HAP-1 (cell line): Measurements from ENCODE around the gene ACMSD.
"Not testable (repeated sequence)": the region's sequence is repeated elsewhere in the genome, so short reads cannot be mapped to it uniquely, and the experiment has no call there.

ENCODE experiments used
- DNase-seq, 2 experiments: peaks; one replicate each; pipeline ENCODE4 v3.0.0-alpha.2; 2016 to 2020; ENCODE audit warnings: low spot score in 2 of 2
- H3K27me3 ChIP-seq: fragments of 250-450 bp; sonication (Bioruptor Pico); 2 replicates; pipeline ENCODE4 v1.5.1; 2020; ENCODE audit warnings: low read depth, mild to moderate bottlenecking, moderate library complexity
- H3K36me3 ChIP-seq: fragments of 250-450 bp; sonication (Bioruptor Pico); replicated peaks from 2 replicates; pipeline ENCODE4 v1.5.1; 2020; ENCODE audit warnings: mild to moderate bottlenecking
- H3K4me1 ChIP-seq: fragments of 250-450 bp; sonication (Bioruptor Pico); 2 replicates; pipeline ENCODE4 v1.5.1; 2020; ENCODE audit warnings: mild to moderate bottlenecking
- H3K4me3 ChIP-seq: fragments of 250-450 bp; sonication (Bioruptor Pico); 2 replicates; pipeline ENCODE4 v1.5.1; 2020; ENCODE audit warnings: mild to moderate bottlenecking, moderate library complexity
- H3K9me3 ChIP-seq: fragments of 250-450 bp; sonication (Bioruptor Pico); 2 replicates; pipeline ENCODE4 v1.5.1; 2020; ENCODE audit warnings: mild to moderate bottlenecking, moderate library complexity
- in situ Hi-C: fragments of 300-500 bp; cut with MboI; formaldehyde crosslinking; loops from 3 replicates; pipeline ENCODE4 v1.14.3; 2020; ENCODE audit warnings: low sequenced_read_pairs, inconsistent platforms, mixed read lengths

The ACMSD gene

GRCh38 chr2:134835471-134835870 lies 2.9 kb upstream of the ACMSD start:
- DNase-seq = no peak
- Histone ChIP-seq H3K4me3 (no peak overlapping the region), H3K4me1 (no peaks in the 10 kb centered on the region), H3K27me3 (no peaks in the 10 kb centered on the region), H3K9me3 (no peaks in the 10 kb centered on the region), H3K36me3 (no peaks in the 10 kb centered on the region)
- in situ Hi-C loops = no loop called here

GRCh38 chr2:134836986-134837385 lies 1.4 kb upstream of the ACMSD start:
- in situ Hi-C loops = no loop called here
- H3K4me3 ChIP-seq = no peak overlapping the region
- no peak for DNase-seq
- H3K9me3 ChIP-seq = no peaks in the 10 kb centered on the region
- H3K36me3 ChIP-seq = no peaks in the 10 kb centered on the region
- no peaks in the 10 kb centered on the region for H3K27me3 ChIP-seq
- no peaks in the 10 kb centered on the region for H3K4me1 ChIP-seq

DNA sequence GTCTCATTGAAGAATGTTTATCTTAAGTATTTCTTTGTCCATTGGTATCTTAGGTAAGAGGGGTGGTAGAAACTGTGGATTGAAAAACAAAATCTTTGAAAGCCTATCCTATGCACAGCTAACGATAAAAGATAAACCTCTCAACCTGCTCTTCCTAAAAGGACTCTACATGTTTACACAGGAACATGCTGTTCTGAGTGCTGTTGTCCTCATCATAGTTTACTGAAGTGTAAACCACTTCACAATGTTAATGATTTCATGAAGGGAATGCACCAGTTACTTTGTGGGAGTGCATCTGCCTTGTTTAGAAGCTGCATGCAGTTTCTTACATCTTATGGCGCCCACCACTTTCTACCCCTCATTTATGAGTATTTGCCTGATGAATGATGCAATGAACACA lies 1.2 kb downstream of the ACMSD start:
- H3K4me3 ChIP-seq = no peak overlapping the region
- H3K27me3 ChIP-seq = no peaks in the 10 kb centered on the region
- no peaks in the 10 kb centered on the region for H3K4me1 ChIP-seq
- in situ Hi-C loops = no loop called here
- DNase-seq = no peak
- no peaks in the 10 kb centered on the region for H3K36me3 ChIP-seq
- H3K9me3 ChIP-seq = no peaks in the 10 kb centered on the region

DNA sequence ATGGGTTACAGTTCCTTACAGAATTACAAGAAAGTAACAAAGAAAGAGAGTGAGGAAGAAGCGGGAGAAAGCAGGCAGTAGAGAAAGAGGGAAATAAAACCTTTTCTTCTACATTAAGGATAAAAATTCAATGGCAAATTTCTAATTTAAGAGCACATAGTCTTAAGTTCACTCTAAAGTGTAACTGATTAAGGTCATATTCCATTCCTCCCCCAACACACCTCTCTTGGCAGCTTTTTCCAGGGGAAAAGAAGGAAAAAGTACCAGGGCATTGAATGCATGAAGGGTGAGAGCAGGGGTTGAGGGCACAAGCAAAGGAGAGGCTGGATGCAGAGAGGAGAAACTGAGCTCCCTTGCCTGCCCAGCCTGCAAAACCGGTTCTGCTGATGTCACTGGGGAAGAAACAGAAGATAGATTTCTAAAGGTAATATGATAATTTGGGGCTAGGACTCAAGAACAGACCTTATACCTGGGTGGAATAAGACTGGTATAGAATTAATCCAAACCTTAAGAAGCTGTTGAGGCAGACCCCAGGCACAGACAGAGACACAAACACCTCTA lies 4.6 kb downstream of the ACMSD start:
- no peaks in the 10 kb centered on the region for H3K4me1 ChIP-seq
- in situ Hi-C loops = no loop called here
- H3K9me3 ChIP-seq = no peaks in the 10 kb centered on the region
- H3K36me3 ChIP-seq = no peaks in the 10 kb centered on the region
- no peaks in the 10 kb centered on the region for H3K27me3 ChIP-seq
- no peak for DNase-seq
- H3K4me3 ChIP-seq = no peak overlapping the region

- no peaks in the 10 kb centered on the region for H3K9me3 ChIP-seq
- no peaks in the 10 kb centered on the region for H3K4me1 ChIP-seq
- H3K27me3 ChIP-seq = no peaks in the 10 kb centered on the region
- DNase-seq = no peak
- no peak overlapping the region for H3K4me3 ChIP-seq
- in situ Hi-C loops = no loop called here
- no peaks in the 10 kb centered on the region for H3K36me3 ChIP-seq
These were observed 5.6 kb downstream of the ACMSD start for GRCh38 chr2:134843968-134844367.

- Histone ChIP-seq H3K36me3 (no peaks in the 10 kb centered on the region), H3K4me3 (no peak overlapping the region), H3K9me3 (no peaks in the 10 kb centered on the region), H3K4me1 (no peaks in the 10 kb centered on the region), H3K27me3 (no peaks in the 10 kb centered on the region)
- in situ Hi-C loops = no loop called here
- no peak for DNase-seq
These were observed 6.6 kb downstream of the ACMSD start for GRCh38 chr2:134845028-134845427.

- no peak overlapping the region for H3K4me3 ChIP-seq
- no peaks in the 10 kb centered on the region for H3K27me3 ChIP-seq
- no peaks in the 10 kb centered on the region for H3K9me3 ChIP-seq
- no peaks in the 10 kb centered on the region for H3K4me1 ChIP-seq
- H3K36me3 ChIP-seq = no peaks in the 10 kb centered on the region
- DNase-seq = no peak
- in situ Hi-C loops = no loop called here
These were observed 7.3 kb downstream of the ACMSD start for GRCh38 chr2:134845719-134846118.

DNA sequence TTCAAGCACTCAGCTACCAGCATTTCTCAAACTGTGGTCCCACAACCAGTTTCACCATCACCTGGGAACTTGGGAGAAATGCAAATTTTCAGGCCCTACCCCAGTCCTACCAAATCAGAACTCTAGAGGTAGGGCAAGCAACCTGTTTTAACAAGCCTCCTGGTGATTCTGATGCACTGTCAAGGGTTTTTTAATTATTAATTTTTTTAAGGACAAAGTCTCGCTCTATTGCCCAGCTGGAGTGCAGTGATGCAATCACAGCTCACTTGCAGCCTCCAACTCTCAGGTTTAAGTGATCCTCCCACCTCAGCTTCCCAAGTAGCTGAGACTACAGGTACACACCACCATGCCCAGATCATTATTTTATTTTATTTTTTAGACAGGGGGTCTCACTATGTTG lies 7.8 kb downstream of the ACMSD start:
- in situ Hi-C loops = no loop called here
- Histone ChIP-seq H3K9me3 (no peaks in the 10 kb centered on the region), H3K36me3 (no peaks in the 10 kb centered on the region), H3K4me3 (no peak overlapping the region), H3K27me3 (no peaks in the 10 kb centered on the region), H3K4me1 (no peaks in the 10 kb centered on the region)
- DNase-seq = no peak

DNA sequence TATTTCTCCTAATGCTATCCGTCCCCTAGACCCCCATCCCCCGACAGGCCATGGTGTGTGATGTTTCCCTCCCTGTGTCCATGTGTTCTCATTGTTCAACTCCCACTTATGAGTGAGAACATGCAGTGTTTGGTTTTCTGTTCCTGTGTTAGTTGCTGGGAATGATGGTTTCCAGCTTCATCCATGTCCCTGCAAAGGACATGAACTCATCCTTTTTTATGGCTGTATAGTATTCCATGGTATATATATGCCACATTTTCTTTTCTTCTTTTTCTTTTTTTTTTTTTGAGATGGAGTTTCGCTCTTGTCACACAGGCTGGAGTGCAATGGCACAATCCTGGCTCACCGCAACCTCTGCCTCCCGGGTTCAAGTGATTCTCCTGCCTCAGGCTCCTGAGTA lies 9.2 kb downstream of the ACMSD start:
- DNase-seq, H3K27me3 ChIP-seq, H3K4me3 ChIP-seq, H3K36me3 ChIP-seq, in situ Hi-C loops, H3K9me3 ChIP-seq, H3K4me1 ChIP-seq: not testable (repeated sequence)

DNA sequence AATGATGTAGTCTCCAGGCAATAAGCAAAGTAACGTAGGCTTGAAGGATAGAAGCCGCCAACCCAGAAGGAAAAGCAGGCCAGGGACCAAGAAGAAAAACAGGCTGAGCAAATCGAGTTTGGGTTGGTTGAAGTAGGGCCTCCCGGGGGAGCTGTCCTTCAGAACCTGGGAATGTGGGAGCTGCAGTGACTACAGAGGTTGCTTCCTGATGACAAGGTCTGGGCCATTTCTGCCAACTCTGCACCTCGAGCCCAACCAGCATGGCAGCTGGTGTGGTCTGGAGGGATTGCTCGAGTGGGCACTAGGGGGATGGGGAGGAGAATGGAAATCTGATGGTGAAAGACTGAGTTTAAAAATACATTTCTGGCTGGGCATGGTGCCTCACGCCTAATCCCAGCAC lies 14.1 kb downstream of the ACMSD start:
- DNase-seq = no peak
- Histone ChIP-seq H3K4me1 (no peaks in the 10 kb centered on the region), H3K36me3 (no peaks in the 10 kb centered on the region), H3K27me3 (no peaks in the 10 kb centered on the region), H3K4me3 (no peak overlapping the region), H3K9me3 (no peaks in the 10 kb centered on the region)
- in situ Hi-C loops = no loop called here

DNA sequence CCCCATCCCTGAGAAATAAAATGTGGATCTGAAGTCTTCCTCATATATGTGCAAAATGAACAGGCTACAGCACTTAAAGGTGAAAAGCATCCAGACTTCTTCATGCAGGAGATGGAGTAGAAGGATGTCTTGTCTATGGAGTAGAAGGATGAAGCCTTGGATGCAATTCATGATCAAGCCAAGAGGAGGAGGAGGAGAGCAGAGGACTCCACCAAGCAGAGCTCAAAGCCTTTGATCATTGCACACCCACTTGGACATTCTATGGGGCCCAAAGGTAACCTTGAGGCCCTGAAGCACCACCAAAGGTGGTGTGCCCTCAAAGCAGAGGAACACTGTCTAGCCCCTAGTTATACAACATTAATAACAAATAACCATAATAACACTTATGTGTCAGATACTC lies 17.3 kb downstream of the ACMSD start:
- no peak for DNase-seq
- no peaks in the 10 kb centered on the region for H3K36me3 ChIP-seq
- no peak overlapping the region for H3K4me3 ChIP-seq
- 0 out of 2 replicates have a peak, but pooled peaks cover 4% of the 10 kb centered on the region for H3K27me3 ChIP-seq
- no peaks in the 10 kb centered on the region for H3K9me3 ChIP-seq
- in situ Hi-C loops = no loop called here
- no peaks in the 10 kb centered on the region for H3K4me1 ChIP-seq

- H3K9me3 ChIP-seq = no peaks in the 10 kb centered on the region
- H3K36me3 ChIP-seq = no peaks in the 10 kb centered on the region
- H3K4me1 ChIP-seq = no peaks in the 10 kb centered on the region
- DNase-seq = no peak
- in situ Hi-C loops = no loop called here
- no peak overlapping the region for H3K4me3 ChIP-seq
- 0 out of 2 replicates have a peak, but pooled peaks cover 4% of the 10 kb centered on the region for H3K27me3 ChIP-seq
These were observed 19.8 kb downstream of the ACMSD start for GRCh38 chr2:134858245-134858644.

DNA sequence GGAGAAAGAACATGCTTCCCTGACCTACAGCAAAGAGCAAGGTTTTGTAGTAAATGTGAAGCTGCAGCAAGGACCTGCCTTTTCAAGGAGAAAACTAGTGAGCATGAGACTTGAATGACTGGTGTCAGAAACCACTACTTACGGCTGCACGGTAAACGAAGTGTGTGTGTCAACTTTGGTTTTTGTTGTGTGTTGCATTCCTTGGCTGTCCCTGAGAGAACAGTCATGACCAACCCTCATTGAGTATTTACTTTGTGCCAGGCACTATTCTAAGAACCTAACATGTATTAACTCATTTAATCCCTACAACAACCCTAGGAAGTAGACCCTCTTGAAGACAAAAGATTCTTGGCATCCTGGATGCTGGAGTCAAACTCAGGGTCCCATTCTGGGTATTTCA lies 22.8 kb downstream of the ACMSD start:
- no peak overlapping the region for H3K4me3 ChIP-seq
- in situ Hi-C loops = no loop called here
- no peaks in the 10 kb centered on the region for H3K9me3 ChIP-seq
- H3K4me1 ChIP-seq = no peaks in the 10 kb centered on the region
- H3K36me3 ChIP-seq = no peaks in the 10 kb centered on the region
- H3K27me3 ChIP-seq = 0 out of 2 replicates have a peak, but pooled peaks cover 4% of the 10 kb centered on the region
- DNase-seq = no peak

- no peaks in the 10 kb centered on the region for H3K9me3 ChIP-seq
- in situ Hi-C loops = no loop called here
- H3K27me3 ChIP-seq = 0 out of 2 replicates have a peak, but pooled peaks cover 4% of the 10 kb centered on the region
- H3K36me3 ChIP-seq = no peaks in the 10 kb centered on the region
- no peaks in the 10 kb centered on the region for H3K4me1 ChIP-seq
- no peak overlapping the region for H3K4me3 ChIP-seq
- DNase-seq = no peak
These were observed 23.7 kb downstream of the ACMSD start for GRCh38 chr2:134862069-134862468.

GRCh38 chr2:134862674-134863073 lies 24.3 kb downstream of the ACMSD start:
- Histone ChIP-seq H3K4me3 (no peak overlapping the region), H3K27me3 (0 out of 2 replicates have a peak, but pooled peaks cover 4% of the 10 kb centered on the region), H3K4me1 (no peaks in the 10 kb centered on the region), H3K9me3 (no peaks in the 10 kb centered on the region), H3K36me3 (no peaks in the 10 kb centered on the region)
- no peak for DNase-seq
- in situ Hi-C loops = no loop called here
